GM18508 (cell line): ENCODE results near the gene ZMIZ1.

ENCODE experiments used
- ATAC-seq: cut with Tn5 transposase; IDR thresholded peaks from one replicate; pipeline ENCODE4 v1.9.1; 2021; ENCODE audit warnings: moderate number of reproducible peaks; ENCODE audit not compliant: insufficient read depth, unreplicated experiment

The ZMIZ1 gene

GRCh38 chr10:79308969-79309665, 240.4 kb downstream of the ZMIZ1 start:
- no peak for ATAC-seq

- no peak for ATAC-seq
Measured at GRCh38 chr10:79310200-79310865, 241.6 kb downstream of the ZMIZ1 start.

GRCh38 chr10:79310911-79311573, 242.3 kb downstream of the ZMIZ1 start:
- no peak for ATAC-seq

GRCh38 chr10:79311581-79312407, 243.0 kb downstream of the ZMIZ1 start:
- no peak for ATAC-seq

- no peak for ATAC-seq
Measured at GRCh38 chr10:79312601-79313187, 243.9 kb downstream of the ZMIZ1 start.

- no peak for ATAC-seq
Measured at GRCh38 chr10:79313320-79313719, 244.6 kb downstream of the ZMIZ1 start.

- no peak for ATAC-seq
Measured at GRCh38 chr10:79313911-79314439, 245.2 kb downstream of the ZMIZ1 start.

- no peak for ATAC-seq
Measured at GRCh38 chr10:79314761-79315601, 246.2 kb downstream of the ZMIZ1 start.

GRCh38 chr10:79315602-79315920, 246.8 kb downstream of the ZMIZ1 start:
- ATAC-seq: no peak

GRCh38 chr10:79316671-79317431, 248.1 kb downstream of the ZMIZ1 start:
- ATAC-seq: peak; percentile 63

GRCh38 chr10:79318369-79318768, 249.6 kb downstream of the ZMIZ1 start:
- no peak for ATAC-seq

GRCh38 chr10:79319115-79319771, 250.5 kb downstream of the ZMIZ1 start:
- no peak for ATAC-seq

GRCh38 chr10:79320316-79320715, 251.6 kb downstream of the ZMIZ1 start:
- ATAC-seq: no peak

GRCh38 chr10:79320820-79321493, 252.2 kb downstream of the ZMIZ1 start:
- no peak for ATAC-seq

- no peak for ATAC-seq
Measured at GRCh38 chr10:79321494-79321882, 252.7 kb downstream of the ZMIZ1 start.

GRCh38 chr10:79321951-79322350, 253.2 kb downstream of the ZMIZ1 start:
- no peak for ATAC-seq
